Transverse colon (tissue), 4 donors: Measurements from ENCODE around the gene FRMPD4. TPM values are rescaled to one million over a fixed set of nuclear protein-coding genes. Genes with fewer than 3 reads are reported as not detected.

Source experiments
- DNase-seq: peaks from one replicate; pipeline ENCODE4 v3.0.0-alpha.2; 2019
- H3K27ac ChIP-seq, 4 donors: fragments of 200-600 bp; sonication (generic); 2 replicates each; pipeline ENCODE4 v1.5.1; 2016 to 2018; ENCODE audit warnings: inconsistent platforms in 4 of 4
- H3K27me3 ChIP-seq: fragments of 200-600 bp; sonication (generic); 2 replicates; pipeline ENCODE4 v1.5.1; 2017; ENCODE audit warnings: inconsistent platforms
- H3K36me3 ChIP-seq, 4 donors: fragments of 200-600 bp; sonication (generic); 2 replicates each; pipeline ENCODE4 v1.5.1; 2017 to 2019; ENCODE audit warnings: inconsistent platforms in 4 of 4
- H3K4me1 ChIP-seq, 4 donors: fragments of 200-600 bp; sonication (generic); 2 replicates each; pipeline ENCODE4 v1.5.1; 2017 to 2020; ENCODE audit warnings: inconsistent platforms in 4 of 4
- H3K4me3 ChIP-seq, 4 donors: fragments of 200-600 bp; sonication (generic); 1 replicate in 1 of 4; 2 replicates in 3 of 4; pipeline versions ENCODE4 v1.5.1 to v1.6.1; 2017 to 2019; ENCODE audit warnings: inconsistent platforms in 4 of 4
- H3K9me3 ChIP-seq, 2 donors: fragments of 200-600 bp; sonication (generic); 2 replicates each; pipeline ENCODE4 v1.5.1; 2017 to 2019; ENCODE audit warnings: inconsistent platforms in 2 of 2
- CTCF ChIP-seq, 5 experiments: fragments of 200-600 bp in 3 of 5; fragments of 450-650 bp in 2 of 5; sonication (generic) in 3 of 5; IDR thresholded peaks; 1 replicate in 2 of 5; 2 replicates in 3 of 5; pipeline ENCODE4 v1.5.1; 2016 to 2017; ENCODE audit warnings: antibody characterized with exemption in 5 of 5, inconsistent platforms in 3 of 5, mild to moderate bottlenecking in 2 of 5, moderate library complexity in 1 of 5
- EP300 ChIP-seq: sonication (generic); formaldehyde crosslinking; IDR thresholded peaks from one replicate; pipeline ENCODE4 v1.6.1; 2017; ENCODE audit warnings: antibody characterized with exemption, low read depth
- POLR2A ChIP-seq: fragments of 450-650 bp; IDR thresholded peaks from one replicate; pipeline ENCODE4 v1.6.1; 2016; ENCODE audit warnings: antibody characterized with exemption, mild to moderate bottlenecking, moderate library complexity
- POLR2AphosphoS5 ChIP-seq, 3 donors: sonication (generic); formaldehyde crosslinking; IDR thresholded peaks; one replicate each; pipeline ENCODE4 v1.6.1; 2016; ENCODE audit warnings: antibody characterized with exemption in 3 of 3
- WGBS, 2 donors: methylation state at CpG; one replicate each; pipeline ENCODE4 v1.1.5; 2018; ENCODE audit warnings: low coverage in 1 of 2; 5-methylcytosine and 5-hydroxymethylcytosine counted together
- in situ Hi-C, 4 donors: fragments of 200-750 bp; cut with MboI; loops; one replicate each; pipeline versions ENCODE4 v1.15.0 to v1.15.1; 2017; ENCODE audit warnings: low sequenced_read_pairs in 3 of 4, low pct_ligation_motif_present in 1 of 4, low pct_unique_long_range_greater_than_20kb in 1 of 4
- intact Hi-C: fragments of 100-400 bp; cut with DNase I; formaldehyde crosslinking; loops from one replicate; pipeline ENCODE4 v1.15.1; 2023; ENCODE audit warnings: low total_unique reads
- total RNA-seq, 4 donors: library from RNA; depleted of rRNA; stranded (reverse); fragments of >200 nt; gene quantifications; one replicate each; pipeline ENCODE4 v1.1.0, GENCODE V29; 2016

Gene FRMPD4
- total RNA-seq, 4 donors from 2014 or later: 0.79 to 1.5 (median 0.82) TPM; not detected in 1

- H3K36me3 ChIP-seq: no peaks in the 10 kb centered on the region
- no peak for DNase-seq
- in situ Hi-C loops: no loop called here
- H3K9me3 ChIP-seq: no peaks in the 10 kb centered on the region
- 66% methylated on average over 6 of the region's 6 CpGs; no CpG with 5 or more reads in 1 of the 2 donors for WGBS, 2 donors
- no peaks in the 10 kb centered on the region for H3K27me3 ChIP-seq
- intact Hi-C loops: no loop called here
- no peak overlapping the region for H3K4me3 ChIP-seq
- H3K4me1 ChIP-seq: no peaks in the 10 kb centered on the region
- no peak overlapping the region for H3K27ac ChIP-seq
- no peak for TF ChIP-seq POLR2AphosphoS5 (IDR thresholded peaks at IDR 0.05)
- no peak for TF ChIP-seq EP300
- TF ChIP-seq POLR2A: no peak
- no peak for TF ChIP-seq CTCF (IDR thresholded peaks at IDR 0.05)
These were observed 233.8 kb downstream of the FRMPD4 start for GRCh38 chrX:12372111-12372510.

- intact Hi-C loops (no loop called here), in situ Hi-C loops (no loop called here)
- Histone ChIP-seq H3K9me3 (no peaks in the 10 kb centered on the region), H3K36me3 (no peaks in the 10 kb centered on the region), H3K4me3 (no peak overlapping the region), H3K27me3 (no peaks in the 10 kb centered on the region), H3K4me1 (no peaks in the 10 kb centered on the region), H3K27ac (no peak overlapping the region)
- TF ChIP-seq POLR2AphosphoS5 (IDR thresholded peaks at IDR 0.05) (no peak), POLR2A (no peak), EP300 (no peak), CTCF (IDR thresholded peaks at IDR 0.05) (no peak)
- 80 to 85% methylated on average over 3 to 6 of the region's 6 CpGs for WGBS, 2 donors
- DNase-seq: no peak
These were observed 236.0 kb downstream of the FRMPD4 start for GRCh38 chrX:12374286-12374685.

- 91 to 100% methylated on average over 2 to 7 of the region's 7 CpGs for WGBS, 2 donors
- in situ Hi-C loops (no loop called here), intact Hi-C loops (no loop called here)
- Histone ChIP-seq H3K36me3 (no peaks in the 10 kb centered on the region), H3K9me3 (no peaks in the 10 kb centered on the region), H3K27ac (no peak overlapping the region), H3K4me1 (no peaks in the 10 kb centered on the region), H3K27me3 (no peaks in the 10 kb centered on the region), H3K4me3 (no peak overlapping the region)
- TF ChIP-seq POLR2A (no peak), POLR2AphosphoS5 (IDR thresholded peaks at IDR 0.05) (no peak), EP300 (no peak), CTCF (IDR thresholded peaks at IDR 0.05) (no peak)
- DNase-seq: no peak
These were observed 240.0 kb downstream of the FRMPD4 start for GRCh38 chrX:12378253-12378652.

- H3K27ac ChIP-seq: no peak overlapping the region
- no peaks in the 10 kb centered on the region for H3K27me3 ChIP-seq
- WGBS, 2 donors: 71 to 100% methylated on average over 1 of the region's 1 CpG
- H3K36me3 ChIP-seq: no peaks in the 10 kb centered on the region
- DNase-seq: no peak
- TF ChIP-seq EP300: no peak
- no peak for TF ChIP-seq POLR2A
- no peak for TF ChIP-seq POLR2AphosphoS5 (IDR thresholded peaks at IDR 0.05)
- no peak overlapping the region for H3K4me3 ChIP-seq
- no peaks in the 10 kb centered on the region for H3K4me1 ChIP-seq
- in situ Hi-C loops: no loop called here
- intact Hi-C loops: no loop called here
- H3K9me3 ChIP-seq: no peaks in the 10 kb centered on the region
These were observed 240.4 kb downstream of the FRMPD4 start for GRCh38 chrX:12378706-12379105.

- Histone ChIP-seq H3K36me3 (no peaks in the 10 kb centered on the region), H3K9me3 (no peaks in the 10 kb centered on the region), H3K4me3 (no peak overlapping the region), H3K27ac (no peak overlapping the region), H3K4me1 (no peaks in the 10 kb centered on the region), H3K27me3 (no peaks in the 10 kb centered on the region)
- WGBS, 2 donors: 74 to 80% methylated on average over 1 to 3 of the region's 3 CpGs
- in situ Hi-C loops: no loop called here
- no peak for DNase-seq
- intact Hi-C loops: no loop called here
- TF ChIP-seq EP300 (no peak), POLR2AphosphoS5 (IDR thresholded peaks at IDR 0.05) (no peak)
These were observed 241.4 kb downstream of the FRMPD4 start for GRCh38 chrX:12379671-12380070.
